HEK293 (cell line): ENCODE measurements around the gene FAM240A.
A peak's percentile ranks its signal among the peaks of the same experiment; 100 is the strongest.

Experiments used
- CTCF ChIA-PET: fragments of 350-600 bp; formaldehyde crosslinking; extraction: SDS; loops from one replicate; lab custom pipeline; 2021; ENCODE audit warnings: antibody characterized with exemption; lab: Yijun Ruan, JAX
- POLR2A ChIA-PET: fragments of 300-600 bp; formaldehyde crosslinking; extraction: SDS; loops from one replicate; lab custom pipeline; 2020; ENCODE audit warnings: antibody characterized with exemption, inconsistent platforms; lab: Yijun Ruan, JAX
- H3K27ac ChIP-seq: fragments of 200-500 bp; sonication (Bioruptor generic); 2 replicates; pipeline ENCODE4 v1.5.1; 2014; ENCODE audit warnings: low read depth, low read length, control low read depth, inconsistent platforms; ENCODE audit errors: extremely low read depth
- H3K36me3 ChIP-seq, 2 experiments: fragments of 200-500 bp in 1 of 2; sonication (Bioruptor generic) in 1 of 2; 1 replicate in 1 of 2; 2 replicates in 1 of 2; pipeline ENCODE4 v1.5.1; 2014 to 2017; ENCODE audit warnings: inconsistent platforms in 2 of 2, low read length in 2 of 2; ENCODE audit not compliant: control insufficient read depth in 2 of 2, insufficient read depth in 1 of 2
- H3K4me1 ChIP-seq: fragments of 200-500 bp; sonication (Bioruptor generic); 2 replicates; pipeline ENCODE4 v1.5.1; 2014; ENCODE audit warnings: mild to moderate bottlenecking, low read length, inconsistent platforms; ENCODE audit not compliant: control insufficient read depth, insufficient read depth
- H3K4me3 ChIP-seq: 2 replicates; pipeline ENCODE4 v1.5.1; 2011; ENCODE audit warnings: low read depth, mild to moderate bottlenecking, control low read depth, low read length, moderate library complexity
- H3K9me3 ChIP-seq: fragments of 200-500 bp; sonication (Bioruptor generic); 2 replicates; pipeline ENCODE4 v1.5.1; 2014; ENCODE audit warnings: low read depth, low read length, inconsistent platforms; ENCODE audit not compliant: control insufficient read depth, insufficient read depth
- BCL11B ChIP-seq: fragments of 450-650 bp; formaldehyde crosslinking; IDR thresholded peaks from 2 replicates; pipeline ENCODE4 v1.5.1; 2016; ENCODE audit warnings: low read depth, missing biosample characterization, missing genetic modification characterization
- EGR2 ChIP-seq: fragments of 450-650 bp; formaldehyde crosslinking; IDR thresholded peaks from 2 replicates; pipeline ENCODE4 v1.5.1; 2016; ENCODE audit warnings: low read depth, missing biosample characterization, missing genetic modification characterization
- FEZF1 ChIP-seq: fragments of 450-650 bp; formaldehyde crosslinking; IDR thresholded peaks from 2 replicates; pipeline ENCODE4 v1.5.1; 2016; ENCODE audit warnings: missing biosample characterization, missing genetic modification characterization
- REPIN1 ChIP-seq: fragments of 450-650 bp; formaldehyde crosslinking; IDR thresholded peaks from 2 replicates; pipeline ENCODE4 v1.5.1; 2017; ENCODE audit warnings: missing biosample characterization, missing genetic modification characterization, low read depth
- ZBTB48 ChIP-seq: fragments of 450-650 bp; formaldehyde crosslinking; IDR thresholded peaks from 2 replicates; pipeline ENCODE4 v1.5.1; 2016; ENCODE audit warnings: missing biosample characterization, missing genetic modification characterization
- ZFHX2 ChIP-seq: fragments of 450-650 bp; formaldehyde crosslinking; conservative IDR thresholded peaks from 2 replicates; pipeline ENCODE4 v1.5.1; 2016; ENCODE audit warnings: missing biosample characterization, missing genetic modification characterization
- ZNF112 ChIP-seq: fragments of 450-650 bp; formaldehyde crosslinking; IDR thresholded peaks from 2 replicates; pipeline ENCODE4 v1.5.0; 2017; ENCODE audit warnings: missing biosample characterization, missing genetic modification characterization
- ZNF140 ChIP-seq: fragments of 450-650 bp; formaldehyde crosslinking; IDR thresholded peaks from 2 replicates; pipeline ENCODE4 v1.5.1; 2016; ENCODE audit warnings: missing biosample characterization, missing genetic modification characterization
- ZNF2 ChIP-seq: fragments of 450-650 bp; formaldehyde crosslinking; IDR thresholded peaks from 2 replicates; pipeline ENCODE4 v1.5.1; 2016; ENCODE audit warnings: missing biosample characterization, missing genetic modification characterization
- ZNF302 ChIP-seq: fragments of 450-650 bp; formaldehyde crosslinking; IDR thresholded peaks from 2 replicates; pipeline ENCODE4 v1.5.1; 2016; ENCODE audit warnings: missing biosample characterization, missing genetic modification characterization, low read depth
- ZNF530 ChIP-seq: fragments of 450-650 bp; formaldehyde crosslinking; IDR thresholded peaks from 2 replicates; pipeline ENCODE4 v1.5.1; 2016; ENCODE audit warnings: low read depth, missing biosample characterization, missing genetic modification characterization
- ZNF600 ChIP-seq: fragments of 450-650 bp; formaldehyde crosslinking; IDR thresholded peaks from 2 replicates; pipeline ENCODE4 v1.5.1; 2016; ENCODE audit warnings: missing biosample characterization, missing genetic modification characterization
- ZNF654 ChIP-seq: fragments of 450-650 bp; formaldehyde crosslinking; IDR thresholded peaks from 2 replicates; pipeline ENCODE4 v1.5.1; 2016; ENCODE audit warnings: low read depth, missing biosample characterization, missing genetic modification characterization
- ZXDB ChIP-seq: fragments of 450-650 bp; formaldehyde crosslinking; IDR thresholded peaks from 2 replicates; pipeline ENCODE4 v1.5.1; 2016; ENCODE audit warnings: missing biosample characterization, missing genetic modification characterization
- TF ChIP-seq, protein P1 (sequence below): fragments of 450-650 bp; formaldehyde crosslinking; IDR thresholded peaks from 2 replicates; pipeline ENCODE4 v1.5.1; 2016; ENCODE audit warnings: missing biosample characterization, missing genetic modification characterization
- TF ChIP-seq, protein P2 (sequence below): fragments of 450-650 bp; formaldehyde crosslinking; IDR thresholded peaks from 2 replicates; pipeline ENCODE4 v1.5.1; 2016; ENCODE audit warnings: missing biosample characterization, missing genetic modification characterization

The FAM240A gene

DNA sequence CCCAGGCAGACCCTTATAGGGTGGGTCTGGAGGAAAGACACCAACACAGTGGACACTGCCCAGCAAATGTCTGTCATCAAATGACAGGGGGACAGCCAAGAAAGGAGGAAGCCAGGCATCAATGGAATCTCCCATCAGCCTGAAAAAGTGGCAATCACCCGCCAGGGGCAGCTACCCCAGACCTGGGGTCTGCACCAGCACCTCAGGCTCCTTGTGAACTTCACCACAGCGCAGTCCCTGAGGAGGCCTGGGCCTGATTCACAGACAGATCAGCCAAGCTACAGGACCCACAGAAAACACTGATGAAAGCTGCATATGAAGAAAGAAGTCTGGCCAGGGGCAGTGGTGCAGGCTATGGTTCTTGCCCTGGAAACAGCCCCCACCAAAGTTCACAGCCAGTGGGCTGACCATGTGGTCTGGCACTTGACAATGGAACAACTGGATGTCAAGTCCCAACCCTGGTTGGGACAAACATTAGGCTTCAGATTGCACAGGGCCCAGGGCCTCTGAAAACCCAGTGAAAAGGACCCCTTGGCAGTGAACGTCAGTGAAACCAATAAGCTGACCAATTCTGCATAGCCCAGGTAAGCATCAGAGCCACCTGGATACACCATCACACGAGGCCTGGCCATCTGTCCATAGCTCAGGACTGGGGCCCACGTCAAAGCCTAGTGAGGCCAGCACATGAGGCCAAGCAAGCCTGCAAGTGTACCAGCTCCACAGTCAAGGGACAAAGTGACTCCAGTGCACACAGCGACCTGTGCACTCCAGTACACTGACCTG, 52.1 kb downstream of the FAM240A start:
- CTCF ChIA-PET = interaction anchor here (0.6 to 1.6 kb wide), 6 partner anchors 29 to 753 kb away, joined by 3 to 7 read pairs (median 4); partner anchors contain the start of gene ALS2CL

DNA sequence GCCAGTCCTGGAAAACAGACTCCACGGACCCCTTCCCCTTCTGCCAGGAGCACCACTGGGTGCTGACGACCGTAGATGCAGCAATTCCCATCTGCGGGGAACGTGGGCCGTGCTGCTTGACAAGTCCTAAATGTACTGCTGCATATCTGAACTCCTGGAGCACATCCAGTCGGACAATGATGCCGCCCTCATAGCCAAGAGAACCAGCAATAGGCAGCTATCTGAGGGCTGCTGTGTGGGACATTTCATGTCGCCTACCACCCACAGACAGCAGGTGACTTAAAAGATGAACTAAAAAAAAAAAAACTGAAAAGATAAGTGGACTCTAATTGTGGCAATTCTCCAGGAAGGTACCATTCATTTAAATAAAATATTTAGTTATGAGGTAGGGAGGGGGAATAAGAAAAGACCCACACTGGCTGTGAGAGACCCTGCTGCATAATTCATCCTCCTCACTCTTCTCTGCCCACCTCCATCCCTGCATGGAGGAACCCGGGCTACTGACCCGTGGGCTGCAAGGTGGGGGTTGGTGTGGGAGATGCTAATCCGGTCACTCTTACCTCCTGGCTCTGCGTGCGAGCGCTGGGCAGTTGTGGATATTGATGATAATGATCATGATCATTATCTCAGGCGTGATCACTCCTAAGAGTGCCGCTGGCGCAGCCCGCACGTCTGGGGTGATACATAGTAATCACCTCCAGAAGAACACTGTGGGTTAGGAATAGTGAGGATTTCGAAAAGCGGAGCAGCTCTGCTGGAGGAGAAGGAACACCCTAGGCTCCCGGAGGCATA, 52.8 kb downstream of the FAM240A start:
- CTCF ChIA-PET = interaction anchor here (0.5 to 1.6 kb wide), 5 partner anchors 19 to 626 kb away, joined by 3 to 7 read pairs (median 4); partner anchors contain the start of gene ALS2CL
- H3K4me1 ChIP-seq = no peaks in the 10 kb centered on the region; the same call in 1 of the 2 replicates
- no peak overlapping the region for H3K4me3 ChIP-seq
- H3K36me3 ChIP-seq = no peaks in the 10 kb centered on the region
- no peak overlapping the region for H3K27ac ChIP-seq
- H3K9me3 ChIP-seq = no peaks in the 10 kb centered on the region
- POLR2A ChIA-PET = no interaction called here
- no peak for TF ChIP-seq ZBTB48 (tag by site-specific recombination)
- no peak for TF ChIP-seq ZNF530 (tag by site-specific recombination)
- TF ChIP-seq ZFHX2 (tag by site-specific recombination) = peak; percentile 84
- TF ChIP-seq, protein P1, sequence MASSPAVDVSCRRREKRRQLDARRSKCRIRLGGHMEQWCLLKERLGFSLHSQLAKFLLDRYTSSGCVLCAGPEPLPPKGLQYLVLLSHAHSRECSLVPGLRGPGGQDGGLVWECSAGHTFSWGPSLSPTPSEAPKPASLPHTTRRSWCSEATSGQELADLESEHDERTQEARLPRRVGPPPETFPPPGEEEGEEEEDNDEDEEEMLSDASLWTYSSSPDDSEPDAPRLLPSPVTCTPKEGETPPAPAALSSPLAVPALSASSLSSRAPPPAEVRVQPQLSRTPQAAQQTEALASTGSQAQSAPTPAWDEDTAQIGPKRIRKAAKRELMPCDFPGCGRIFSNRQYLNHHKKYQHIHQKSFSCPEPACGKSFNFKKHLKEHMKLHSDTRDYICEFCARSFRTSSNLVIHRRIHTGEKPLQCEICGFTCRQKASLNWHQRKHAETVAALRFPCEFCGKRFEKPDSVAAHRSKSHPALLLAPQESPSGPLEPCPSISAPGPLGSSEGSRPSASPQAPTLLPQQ (tag by site-specific recombination) = no peak
- peak; percentile 86 for TF ChIP-seq EGR2 (tag by site-specific recombination)
- no peak for TF ChIP-seq ZXDB
- no peak for TF ChIP-seq ZNF112 (tag by site-specific recombination)
- TF ChIP-seq ZNF2 (tag by site-specific recombination) = no peak

More for the DNA sequence above, 52.1 kb downstream of the FAM240A start:
- Histone ChIP-seq H3K9me3 (no peaks in the 10 kb centered on the region), H3K4me3 (no peak overlapping the region), H3K4me1 (no peaks in the 10 kb centered on the region; the same call in 1 of the 2 replicates), H3K36me3 (no peaks in the 10 kb centered on the region), H3K27ac (no peak overlapping the region)
- POLR2A ChIA-PET = no interaction called here
- TF ChIP-seq BCL11B (tag by site-specific recombination) = no peak
- TF ChIP-seq ZNF112 (tag by site-specific recombination) = no peak
- no peak for TF ChIP-seq ZNF600
- TF ChIP-seq FEZF1 (tag by site-specific recombination) = no peak
- TF ChIP-seq ZNF654 (tag by site-specific recombination) = no peak
- TF ChIP-seq, protein P2, sequence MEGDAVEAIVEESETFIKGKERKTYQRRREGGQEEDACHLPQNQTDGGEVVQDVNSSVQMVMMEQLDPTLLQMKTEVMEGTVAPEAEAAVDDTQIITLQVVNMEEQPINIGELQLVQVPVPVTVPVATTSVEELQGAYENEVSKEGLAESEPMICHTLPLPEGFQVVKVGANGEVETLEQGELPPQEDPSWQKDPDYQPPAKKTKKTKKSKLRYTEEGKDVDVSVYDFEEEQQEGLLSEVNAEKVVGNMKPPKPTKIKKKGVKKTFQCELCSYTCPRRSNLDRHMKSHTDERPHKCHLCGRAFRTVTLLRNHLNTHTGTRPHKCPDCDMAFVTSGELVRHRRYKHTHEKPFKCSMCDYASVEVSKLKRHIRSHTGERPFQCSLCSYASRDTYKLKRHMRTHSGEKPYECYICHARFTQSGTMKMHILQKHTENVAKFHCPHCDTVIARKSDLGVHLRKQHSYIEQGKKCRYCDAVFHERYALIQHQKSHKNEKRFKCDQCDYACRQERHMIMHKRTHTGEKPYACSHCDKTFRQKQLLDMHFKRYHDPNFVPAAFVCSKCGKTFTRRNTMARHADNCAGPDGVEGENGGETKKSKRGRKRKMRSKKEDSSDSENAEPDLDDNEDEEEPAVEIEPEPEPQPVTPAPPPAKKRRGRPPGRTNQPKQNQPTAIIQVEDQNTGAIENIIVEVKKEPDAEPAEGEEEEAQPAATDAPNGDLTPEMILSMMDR (tag by site-specific recombination) = no peak
- TF ChIP-seq ZNF302 (tag by site-specific recombination) = no peak
- TF ChIP-seq REPIN1 (tag by site-specific recombination) = no peak
- TF ChIP-seq ZNF140 = no peak
